ENCODE measurements around the gene SLC24A3.
"Not testable (repeated sequence)": the region's sequence is repeated elsewhere in the genome, so short reads cannot be mapped to it uniquely, and the experiment has no call there.

SLC24A3 gene

GRCh38 chr20:19730706-19731105 is 518.3 kb downstream of the SLC24A3 start:
- DNase-seq = no peak

GRCh38 chr20:19734811-19735210 is 522.4 kb downstream of the SLC24A3 start:
- DNase-seq = no peak

- DNase-seq = no peak
Observed at GRCh38 chr20:19735446-19735845, 523.0 kb downstream of the SLC24A3 start.

- no peak for DNase-seq
Observed at GRCh38 chr20:19737025-19737424, 524.6 kb downstream of the SLC24A3 start.

- DNase-seq = no peak
Observed at GRCh38 chr20:19738951-19739350, 526.5 kb downstream of the SLC24A3 start.

- no peak for DNase-seq
Observed at GRCh38 chr20:19739351-19739750, 526.9 kb downstream of the SLC24A3 start.

GRCh38 chr20:19740512-19740911 is 528.1 kb downstream of the SLC24A3 start:
- DNase-seq = no peak

GRCh38 chr20:19741924-19742323 is 529.5 kb downstream of the SLC24A3 start:
- no peak for DNase-seq

- DNase-seq = no peak
Observed at GRCh38 chr20:19742974-19743639, 530.7 kb downstream of the SLC24A3 start.

- no peak for DNase-seq
Observed at GRCh38 chr20:19743640-19743995, 531.2 kb downstream of the SLC24A3 start.

GRCh38 chr20:19745106-19745505 is 532.7 kb downstream of the SLC24A3 start:
- DNase-seq = no peak

GRCh38 chr20:19745584-19745983 is 533.1 kb downstream of the SLC24A3 start:
- no peak for DNase-seq

GRCh38 chr20:19746396-19746795 is 534.0 kb downstream of the SLC24A3 start:
- no peak for DNase-seq

- DNase-seq = no peak
Observed at GRCh38 chr20:19747903-19748302, 535.5 kb downstream of the SLC24A3 start.

GRCh38 chr20:19748681-19749080 is 536.2 kb downstream of the SLC24A3 start:
- no peak for DNase-seq

GRCh38 chr20:19749618-19750071 is 537.2 kb downstream of the SLC24A3 start:
- DNase-seq = no peak

GRCh38 chr20:19750101-19750606 is 537.7 kb downstream of the SLC24A3 start:
- no peak for DNase-seq

- no peak for DNase-seq
Observed at GRCh38 chr20:19750907-19751636, 538.6 kb downstream of the SLC24A3 start.

- DNase-seq = not testable (repeated sequence)
Observed at GRCh38 chr20:19754201-19754600, 541.8 kb downstream of the SLC24A3 start.

- no peak for DNase-seq
Observed at GRCh38 chr20:19756761-19757486, 544.5 kb downstream of the SLC24A3 start.

GRCh38 chr20:19757487-19758132 is 545.2 kb downstream of the SLC24A3 start:
- no peak for DNase-seq

GRCh38 chr20:19758133-19758500 is 545.7 kb downstream of the SLC24A3 start, which contains the start of gene RIN2:
Gene RIN2 (plus strand): TSS chr20:19758258. CDS start chr20:19889602, 131,344 bp downstream.
- DNase-seq = no peak

All from RPMI8226 (cell line).